HT-29 (cell line): ENCODE measurements around the gene ITPKB. TPM values are rescaled to one million over a fixed set of nuclear protein-coding genes. Genes with fewer than 3 reads are reported as not detected.
A peak's percentile ranks its signal among the peaks of the same experiment; 100 is the strongest.

Experiments used
- DNase-seq: peaks from one replicate; pipeline ENCODE4 v3.0.0-alpha.2; 2015; ENCODE audit warnings: low spot score
- total RNA-seq: library from RNA; depleted of rRNA; stranded (reverse); fragments of >200 nt; shearing (Covaris generic); gene quantifications from 2 replicates; pipeline ENCODE4 v1.2.3, GENCODE V29; 2014

The ITPKB gene
- total RNA-seq, 1 experiment from 2014 or later: 2.9 TPM

- DNase-seq: no peak
Observed at GRCh38 chr1:226666692-226667091, 72.4 kb downstream of the ITPKB start.

- no peak for DNase-seq
Observed at GRCh38 chr1:226666164-226666506, 72.9 kb downstream of the ITPKB start.

GRCh38 chr1:226665505-226666163 lies 73.4 kb downstream of the ITPKB start:
- DNase-seq: no peak

- no peak for DNase-seq
Observed at GRCh38 chr1:226664413-226665101, 74.5 kb downstream of the ITPKB start.

GRCh38 chr1:226663327-226663704 lies 75.8 kb downstream of the ITPKB start:
- DNase-seq: no peak

GRCh38 chr1:226662642-226663326 lies 76.3 kb downstream of the ITPKB start:
- peak; percentile 16 for DNase-seq

GRCh38 chr1:226661965-226662364 lies 77.1 kb downstream of the ITPKB start:
- DNase-seq: no peak

GRCh38 chr1:226661271-226661670 lies 77.8 kb downstream of the ITPKB start:
- no peak for DNase-seq

- DNase-seq: no peak
Observed at GRCh38 chr1:226660410-226661182, 78.5 kb downstream of the ITPKB start.

- DNase-seq: no peak
Observed at GRCh38 chr1:226659641-226660040, 79.4 kb downstream of the ITPKB start.

- no peak for DNase-seq
Observed at GRCh38 chr1:226659136-226659535, 79.9 kb downstream of the ITPKB start.

GRCh38 chr1:226658546-226659125 lies 80.4 kb downstream of the ITPKB start:
- DNase-seq: no peak

- DNase-seq: no peak
Observed at GRCh38 chr1:226657895-226658545, 81.1 kb downstream of the ITPKB start.

GRCh38 chr1:226656601-226657277 lies 82.3 kb downstream of the ITPKB start:
- no peak for DNase-seq

GRCh38 chr1:226656201-226656600 lies 82.9 kb downstream of the ITPKB start:
- DNase-seq: no peak

- DNase-seq: no peak
Observed at GRCh38 chr1:226655251-226656163, 83.6 kb downstream of the ITPKB start.

- DNase-seq: no peak
Observed at GRCh38 chr1:226654668-226655055, 84.4 kb downstream of the ITPKB start.

- DNase-seq: no peak
Observed at GRCh38 chr1:226654046-226654667, 84.9 kb downstream of the ITPKB start.

- DNase-seq: no peak
Observed at GRCh38 chr1:226653311-226653921, 85.7 kb downstream of the ITPKB start.
